ENCODE data around the gene IL3.
"Not testable (repeated sequence)": the region's sequence is repeated elsewhere in the genome, so short reads cannot be mapped to it uniquely, and the experiment has no call there.

DNA sequence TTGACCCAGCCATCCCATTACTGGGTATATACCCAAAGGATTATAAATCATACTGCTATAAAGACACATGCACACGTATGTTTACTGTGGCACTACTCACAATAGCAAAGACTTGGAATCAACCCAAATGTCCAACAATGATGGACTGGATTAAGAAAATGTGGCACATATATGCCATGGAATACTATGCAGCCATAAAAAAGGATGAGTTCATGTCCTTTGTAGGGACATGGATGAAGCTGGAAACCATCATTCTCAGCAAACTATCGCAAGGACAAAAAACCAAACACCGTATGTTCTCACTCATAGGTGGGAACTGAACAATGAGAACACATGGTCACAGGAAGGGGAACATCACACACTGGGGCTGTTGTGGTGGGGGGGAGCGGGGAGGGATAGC, 48.5 kb downstream of the IL3 start:
- not testable (repeated sequence) for TF ChIP-seq POLR2AphosphoS5, GABPA (IDR thresholded peaks at IDR 0.05; ENCODE audit: low read depth)
- TF ChIP-seq, protein P1, sequence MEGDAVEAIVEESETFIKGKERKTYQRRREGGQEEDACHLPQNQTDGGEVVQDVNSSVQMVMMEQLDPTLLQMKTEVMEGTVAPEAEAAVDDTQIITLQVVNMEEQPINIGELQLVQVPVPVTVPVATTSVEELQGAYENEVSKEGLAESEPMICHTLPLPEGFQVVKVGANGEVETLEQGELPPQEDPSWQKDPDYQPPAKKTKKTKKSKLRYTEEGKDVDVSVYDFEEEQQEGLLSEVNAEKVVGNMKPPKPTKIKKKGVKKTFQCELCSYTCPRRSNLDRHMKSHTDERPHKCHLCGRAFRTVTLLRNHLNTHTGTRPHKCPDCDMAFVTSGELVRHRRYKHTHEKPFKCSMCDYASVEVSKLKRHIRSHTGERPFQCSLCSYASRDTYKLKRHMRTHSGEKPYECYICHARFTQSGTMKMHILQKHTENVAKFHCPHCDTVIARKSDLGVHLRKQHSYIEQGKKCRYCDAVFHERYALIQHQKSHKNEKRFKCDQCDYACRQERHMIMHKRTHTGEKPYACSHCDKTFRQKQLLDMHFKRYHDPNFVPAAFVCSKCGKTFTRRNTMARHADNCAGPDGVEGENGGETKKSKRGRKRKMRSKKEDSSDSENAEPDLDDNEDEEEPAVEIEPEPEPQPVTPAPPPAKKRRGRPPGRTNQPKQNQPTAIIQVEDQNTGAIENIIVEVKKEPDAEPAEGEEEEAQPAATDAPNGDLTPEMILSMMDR (IDR thresholded peaks at IDR 0.05; ENCODE audit: insufficient read depth, low read length): not testable (repeated sequence)
- TF ChIP-seq, protein P2, sequence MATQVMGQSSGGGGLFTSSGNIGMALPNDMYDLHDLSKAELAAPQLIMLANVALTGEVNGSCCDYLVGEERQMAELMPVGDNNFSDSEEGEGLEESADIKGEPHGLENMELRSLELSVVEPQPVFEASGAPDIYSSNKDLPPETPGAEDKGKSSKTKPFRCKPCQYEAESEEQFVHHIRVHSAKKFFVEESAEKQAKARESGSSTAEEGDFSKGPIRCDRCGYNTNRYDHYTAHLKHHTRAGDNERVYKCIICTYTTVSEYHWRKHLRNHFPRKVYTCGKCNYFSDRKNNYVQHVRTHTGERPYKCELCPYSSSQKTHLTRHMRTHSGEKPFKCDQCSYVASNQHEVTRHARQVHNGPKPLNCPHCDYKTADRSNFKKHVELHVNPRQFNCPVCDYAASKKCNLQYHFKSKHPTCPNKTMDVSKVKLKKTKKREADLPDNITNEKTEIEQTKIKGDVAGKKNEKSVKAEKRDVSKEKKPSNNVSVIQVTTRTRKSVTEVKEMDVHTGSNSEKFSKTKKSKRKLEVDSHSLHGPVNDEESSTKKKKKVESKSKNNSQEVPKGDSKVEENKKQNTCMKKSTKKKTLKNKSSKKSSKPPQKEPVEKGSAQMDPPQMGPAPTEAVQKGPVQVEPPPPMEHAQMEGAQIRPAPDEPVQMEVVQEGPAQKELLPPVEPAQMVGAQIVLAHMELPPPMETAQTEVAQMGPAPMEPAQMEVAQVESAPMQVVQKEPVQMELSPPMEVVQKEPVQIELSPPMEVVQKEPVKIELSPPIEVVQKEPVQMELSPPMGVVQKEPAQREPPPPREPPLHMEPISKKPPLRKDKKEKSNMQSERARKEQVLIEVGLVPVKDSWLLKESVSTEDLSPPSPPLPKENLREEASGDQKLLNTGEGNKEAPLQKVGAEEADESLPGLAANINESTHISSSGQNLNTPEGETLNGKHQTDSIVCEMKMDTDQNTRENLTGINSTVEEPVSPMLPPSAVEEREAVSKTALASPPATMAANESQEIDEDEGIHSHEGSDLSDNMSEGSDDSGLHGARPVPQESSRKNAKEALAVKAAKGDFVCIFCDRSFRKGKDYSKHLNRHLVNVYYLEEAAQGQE (IDR thresholded peaks at IDR 0.05; ENCODE audit: insufficient replicate concordance, low read depth): not testable (repeated sequence)
